GM12872 (cell line): Measurements from ENCODE around the gene LRMDA.

ENCODE experiments used
- TF ChIP-seq, protein P1 (sequence below): IDR thresholded peaks from 3 replicates; pipeline ENCODE4 v1.5.1; 2011; ENCODE audit warnings: low read depth, mild to moderate bottlenecking, low read length, moderate library complexity; ENCODE audit not compliant: insufficient read depth

Gene LRMDA

DNA sequence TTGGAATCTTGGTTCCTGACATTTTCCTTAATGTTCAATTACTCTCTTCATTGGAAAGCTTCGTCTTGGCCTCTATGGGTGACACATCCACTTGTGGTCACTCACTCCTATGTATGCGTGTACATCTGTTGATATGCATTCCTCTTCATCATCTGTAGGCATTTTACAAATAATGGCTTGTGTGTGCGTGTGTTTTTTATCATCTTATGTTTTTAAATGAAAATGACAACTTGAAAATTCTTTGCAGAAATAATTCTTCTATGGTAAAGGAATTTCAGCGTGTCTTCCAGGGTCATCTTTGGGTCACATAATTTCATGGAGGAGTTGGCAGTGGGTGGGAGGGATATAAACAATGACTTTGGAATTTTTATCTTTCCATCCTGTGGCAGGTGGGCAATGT, 925.1 kb downstream of the LRMDA start:
- TF ChIP-seq, protein P1, sequence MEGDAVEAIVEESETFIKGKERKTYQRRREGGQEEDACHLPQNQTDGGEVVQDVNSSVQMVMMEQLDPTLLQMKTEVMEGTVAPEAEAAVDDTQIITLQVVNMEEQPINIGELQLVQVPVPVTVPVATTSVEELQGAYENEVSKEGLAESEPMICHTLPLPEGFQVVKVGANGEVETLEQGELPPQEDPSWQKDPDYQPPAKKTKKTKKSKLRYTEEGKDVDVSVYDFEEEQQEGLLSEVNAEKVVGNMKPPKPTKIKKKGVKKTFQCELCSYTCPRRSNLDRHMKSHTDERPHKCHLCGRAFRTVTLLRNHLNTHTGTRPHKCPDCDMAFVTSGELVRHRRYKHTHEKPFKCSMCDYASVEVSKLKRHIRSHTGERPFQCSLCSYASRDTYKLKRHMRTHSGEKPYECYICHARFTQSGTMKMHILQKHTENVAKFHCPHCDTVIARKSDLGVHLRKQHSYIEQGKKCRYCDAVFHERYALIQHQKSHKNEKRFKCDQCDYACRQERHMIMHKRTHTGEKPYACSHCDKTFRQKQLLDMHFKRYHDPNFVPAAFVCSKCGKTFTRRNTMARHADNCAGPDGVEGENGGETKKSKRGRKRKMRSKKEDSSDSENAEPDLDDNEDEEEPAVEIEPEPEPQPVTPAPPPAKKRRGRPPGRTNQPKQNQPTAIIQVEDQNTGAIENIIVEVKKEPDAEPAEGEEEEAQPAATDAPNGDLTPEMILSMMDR, result no peak

DNA sequence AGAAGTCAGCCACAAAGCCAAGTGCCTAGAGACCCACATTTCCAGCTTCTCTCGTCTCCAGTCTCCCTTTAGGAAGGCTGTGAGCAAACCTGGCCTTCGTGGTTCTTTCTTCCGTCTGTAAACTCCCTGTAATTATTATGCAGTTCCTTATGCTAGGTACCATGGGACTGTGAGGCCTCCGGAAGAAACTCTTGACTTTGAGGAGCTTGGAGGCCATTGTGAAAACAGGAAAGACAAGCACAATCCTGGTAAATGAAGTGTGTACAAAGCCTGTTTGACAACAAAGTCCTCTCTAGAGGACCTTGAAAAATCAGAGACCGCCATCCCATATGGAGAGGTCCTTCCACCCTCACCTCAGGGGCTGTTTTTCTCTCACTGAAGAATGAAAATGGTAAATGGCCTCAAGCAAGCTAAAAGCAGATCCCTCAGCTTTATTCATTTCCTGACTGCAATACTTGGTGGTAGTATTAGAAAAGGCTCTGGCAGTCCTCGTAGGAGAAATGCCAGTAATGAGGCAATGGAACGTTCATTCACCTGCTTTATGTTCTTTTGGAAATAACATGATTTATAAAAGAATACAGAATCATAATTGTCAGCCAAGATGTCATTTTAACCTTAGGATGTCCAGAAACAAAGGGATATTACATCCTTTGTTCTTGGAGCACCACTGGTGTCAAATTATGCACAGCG, 926.4 kb downstream of the LRMDA start:
- TF ChIP-seq, protein P1, result no peak

DNA sequence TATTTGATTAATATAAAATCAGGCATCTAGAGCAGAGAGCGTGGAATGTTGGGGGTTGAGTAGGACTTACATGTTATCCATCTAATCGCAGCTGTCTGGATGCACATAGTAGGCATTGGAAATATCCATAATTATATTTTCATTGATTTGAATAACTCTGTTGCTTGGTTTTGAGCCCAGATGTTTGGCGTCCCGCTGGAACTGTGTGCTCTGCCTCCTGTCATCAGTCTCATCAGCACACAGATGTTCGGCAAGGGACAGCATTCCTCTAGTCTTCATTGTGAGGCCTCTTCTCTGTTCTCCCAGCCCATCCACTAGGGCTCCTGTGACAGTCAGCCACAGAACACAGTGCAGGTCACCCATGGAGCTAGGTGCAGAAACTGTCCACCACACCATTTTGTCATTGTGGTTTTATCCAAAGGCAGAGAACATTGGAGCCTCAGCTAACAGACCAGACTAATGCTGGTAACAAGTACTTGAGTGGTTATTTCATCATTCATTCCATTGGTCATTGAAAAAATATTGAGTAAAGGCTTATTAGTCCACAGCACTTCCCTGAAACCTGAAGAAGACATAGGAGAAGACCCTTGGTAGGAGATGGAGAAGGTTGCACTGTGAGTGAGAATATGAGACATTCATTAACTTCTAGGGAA, 927.4 kb downstream of the LRMDA start:
- TF ChIP-seq, protein P1, result no peak

DNA sequence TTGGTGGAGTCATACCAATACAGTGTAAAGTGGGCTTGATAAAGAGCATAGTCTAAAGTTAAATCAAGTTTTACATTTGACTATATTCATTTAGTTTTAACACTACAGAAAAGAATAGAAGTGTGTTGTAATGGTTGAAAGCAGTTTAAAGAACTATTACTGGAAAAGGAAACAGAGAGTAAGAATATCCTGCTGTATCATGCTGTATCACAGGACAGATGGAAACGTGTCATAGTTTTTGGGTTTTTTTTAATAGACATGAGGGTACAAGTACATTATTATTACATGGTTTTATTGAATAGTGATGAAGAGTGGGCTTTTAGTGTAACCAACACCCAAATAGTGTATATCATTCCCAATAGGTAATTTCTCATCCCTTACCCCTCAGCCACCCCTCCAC, 944.3 kb downstream of the LRMDA start:
- TF ChIP-seq, protein P1, result no peak

DNA sequence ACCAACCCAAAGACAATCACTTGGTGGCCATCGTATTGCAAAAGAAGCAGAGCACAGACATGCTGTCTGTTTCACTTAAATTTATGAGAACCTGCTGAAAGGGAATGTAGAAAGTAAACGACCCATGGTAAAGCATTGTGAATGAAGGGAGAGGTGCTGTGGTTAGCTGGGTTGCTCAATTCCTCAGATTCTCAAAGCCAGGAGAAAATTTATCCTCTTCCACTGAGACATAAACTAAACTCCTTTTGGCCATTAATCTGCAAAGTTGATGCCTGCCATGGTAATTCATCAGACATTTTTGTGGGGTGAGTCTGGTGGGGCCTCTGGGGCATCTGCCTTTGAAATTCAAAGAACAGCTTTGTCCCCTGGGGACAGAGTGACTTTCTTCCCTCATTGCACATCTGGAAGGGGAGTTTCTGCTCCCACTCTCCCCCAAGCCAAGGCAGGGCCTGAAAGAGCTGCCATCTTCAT, 951.0 kb downstream of the LRMDA start:
- TF ChIP-seq, protein P1, result no peak

DNA sequence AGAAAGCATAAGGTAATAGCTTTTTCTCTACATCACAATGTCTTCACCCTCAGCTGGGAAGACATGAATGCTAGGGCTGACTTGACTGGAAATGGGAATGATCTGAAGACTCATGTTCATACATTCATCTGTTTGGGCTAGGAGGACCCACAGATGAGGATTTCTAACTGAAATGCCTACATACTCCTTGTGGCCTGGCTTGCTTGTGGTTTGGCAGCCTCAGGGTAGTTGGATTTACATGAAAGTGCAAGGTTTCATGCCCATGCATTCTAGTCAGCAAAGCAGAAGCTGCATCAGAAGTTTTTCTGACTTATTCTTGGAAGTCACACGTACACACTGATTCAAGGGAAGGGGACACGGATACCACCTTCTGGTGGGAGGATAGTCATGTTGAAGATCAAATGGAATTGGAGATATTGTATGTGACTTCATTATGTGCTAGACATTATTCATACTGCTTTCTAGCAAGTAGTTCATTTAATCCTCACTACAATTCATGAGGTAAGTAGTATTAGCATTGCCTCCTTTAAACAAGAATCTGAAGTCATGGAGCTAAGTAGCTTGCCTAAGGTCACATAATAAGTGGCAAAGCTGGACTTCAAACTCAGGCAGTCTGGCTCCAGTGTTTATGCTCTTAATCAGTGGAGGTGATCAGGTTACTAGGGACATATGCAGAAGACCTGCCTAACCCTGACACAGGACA, 957.0 kb downstream of the LRMDA start:
- TF ChIP-seq, protein P1, result no peak
